Omental fat pad (tissue), 4 donors: Measurements from ENCODE around the gene BCAS1. TPM values are rescaled to one million over a fixed set of nuclear protein-coding genes. Genes with fewer than 3 reads are reported as not detected.

Experiments used
- ATAC-seq: fragments of 150-250 bp; one replicate; pipeline ENCODE4 v1.9.1; 2016; ENCODE audit warnings: mild to moderate bottlenecking, moderate library complexity; ENCODE audit not compliant: low FRiP score
- DNase-seq: peaks from one replicate; pipeline ENCODE4 v3.0.0-alpha.2; 2019; ENCODE audit warnings: low spot score
- total RNA-seq, 4 donors: library from RNA; depleted of rRNA; stranded (reverse); fragments of >200 nt; gene quantifications; one replicate each; pipeline ENCODE4 v1.1.0, GENCODE V29; 2016
- TF ChIP-seq, protein P1 (sequence below), 3 donors: fragments of 450-650 bp; IDR thresholded peaks; one replicate each; pipeline ENCODE4 v1.5.1; 2016 to 2017; ENCODE audit warnings: antibody characterized with exemption in 3 of 3, mild to moderate bottlenecking in 3 of 3, moderate library complexity in 2 of 3

The BCAS1 gene
- total RNA-seq, 4 donors from 2014 or later, result 0.50 to 2.2 (median 0.56) TPM; not detected in 1

DNA sequence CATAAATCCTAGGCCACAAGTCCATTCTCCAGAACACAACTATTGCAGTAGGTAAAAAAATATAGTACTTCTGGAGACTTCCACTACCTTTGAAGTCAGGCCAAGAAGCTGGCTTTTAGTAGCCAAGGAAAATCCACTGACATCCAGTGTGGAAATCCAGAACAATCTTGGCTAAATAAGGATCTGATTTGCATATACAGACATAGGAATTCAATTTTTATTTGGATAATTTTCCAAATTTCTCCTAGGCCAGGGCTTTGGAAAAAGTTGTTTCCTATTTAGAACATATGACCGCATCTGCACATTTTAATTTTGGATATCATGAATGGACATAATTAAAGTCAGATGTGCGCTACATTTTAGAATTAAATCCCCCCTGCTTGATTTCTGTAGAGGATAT is 100.2 kb downstream of the BCAS1 start:
- DNase-seq (no peak), ATAC-seq (no peak)
- TF ChIP-seq, protein P1, sequence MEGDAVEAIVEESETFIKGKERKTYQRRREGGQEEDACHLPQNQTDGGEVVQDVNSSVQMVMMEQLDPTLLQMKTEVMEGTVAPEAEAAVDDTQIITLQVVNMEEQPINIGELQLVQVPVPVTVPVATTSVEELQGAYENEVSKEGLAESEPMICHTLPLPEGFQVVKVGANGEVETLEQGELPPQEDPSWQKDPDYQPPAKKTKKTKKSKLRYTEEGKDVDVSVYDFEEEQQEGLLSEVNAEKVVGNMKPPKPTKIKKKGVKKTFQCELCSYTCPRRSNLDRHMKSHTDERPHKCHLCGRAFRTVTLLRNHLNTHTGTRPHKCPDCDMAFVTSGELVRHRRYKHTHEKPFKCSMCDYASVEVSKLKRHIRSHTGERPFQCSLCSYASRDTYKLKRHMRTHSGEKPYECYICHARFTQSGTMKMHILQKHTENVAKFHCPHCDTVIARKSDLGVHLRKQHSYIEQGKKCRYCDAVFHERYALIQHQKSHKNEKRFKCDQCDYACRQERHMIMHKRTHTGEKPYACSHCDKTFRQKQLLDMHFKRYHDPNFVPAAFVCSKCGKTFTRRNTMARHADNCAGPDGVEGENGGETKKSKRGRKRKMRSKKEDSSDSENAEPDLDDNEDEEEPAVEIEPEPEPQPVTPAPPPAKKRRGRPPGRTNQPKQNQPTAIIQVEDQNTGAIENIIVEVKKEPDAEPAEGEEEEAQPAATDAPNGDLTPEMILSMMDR (IDR thresholded peaks at IDR 0.05), result no peak

DNA sequence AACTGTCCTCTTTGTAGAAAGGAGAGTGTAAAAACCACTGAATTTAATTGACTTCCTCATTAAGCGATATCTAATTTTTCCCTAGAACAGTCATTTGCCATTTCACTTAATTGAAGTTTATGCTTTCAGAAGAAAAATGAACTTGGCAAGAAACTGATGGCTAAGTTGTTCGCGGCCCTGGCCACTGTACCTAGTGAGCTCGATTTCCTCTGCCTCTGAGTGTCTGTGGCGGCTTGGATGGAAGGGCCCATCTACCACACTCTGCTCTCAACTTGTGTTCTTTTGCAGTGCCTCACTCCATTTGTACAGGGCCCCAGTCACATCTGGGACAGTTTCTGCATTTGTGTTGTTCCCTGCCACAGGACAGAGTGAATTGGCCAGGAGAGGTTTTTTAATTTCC is 102.9 kb downstream of the BCAS1 start:
- DNase-seq (no peak), ATAC-seq (no peak)
- TF ChIP-seq, protein P1 (IDR thresholded peaks at IDR 0.05), result no peak

DNA sequence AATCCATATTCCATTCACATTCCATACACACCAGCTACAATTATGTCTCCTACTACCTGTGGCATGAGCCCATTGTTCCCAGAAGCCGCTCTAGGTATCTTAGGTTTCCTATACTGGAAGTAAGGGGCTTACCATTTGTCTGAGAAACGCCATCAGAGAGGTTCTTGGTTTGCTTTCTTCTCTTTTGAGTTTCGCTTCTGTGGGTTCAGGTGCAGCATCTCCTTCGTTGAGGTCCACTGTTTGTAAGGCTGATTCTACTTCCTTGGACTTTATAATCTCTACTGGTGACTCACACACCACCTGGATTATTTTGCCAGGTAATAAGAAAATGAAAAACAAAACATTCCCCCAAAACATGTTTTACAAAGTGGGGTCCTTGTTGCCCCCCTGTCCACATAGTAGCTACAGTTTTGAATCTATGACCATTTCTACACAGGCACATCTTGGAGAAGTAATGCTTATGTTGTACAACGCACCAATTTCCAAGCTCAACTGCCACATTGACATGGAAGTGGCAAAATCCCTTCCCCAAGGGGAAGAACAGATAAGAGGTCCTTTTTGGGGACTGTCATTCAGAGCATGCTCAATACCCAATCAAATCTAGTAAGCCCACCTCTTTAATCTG is 103.5 kb downstream of the BCAS1 start:
- DNase-seq (no peak), ATAC-seq (no peak)
- TF ChIP-seq, protein P1 (IDR thresholded peaks at IDR 0.05), result no peak

DNA sequence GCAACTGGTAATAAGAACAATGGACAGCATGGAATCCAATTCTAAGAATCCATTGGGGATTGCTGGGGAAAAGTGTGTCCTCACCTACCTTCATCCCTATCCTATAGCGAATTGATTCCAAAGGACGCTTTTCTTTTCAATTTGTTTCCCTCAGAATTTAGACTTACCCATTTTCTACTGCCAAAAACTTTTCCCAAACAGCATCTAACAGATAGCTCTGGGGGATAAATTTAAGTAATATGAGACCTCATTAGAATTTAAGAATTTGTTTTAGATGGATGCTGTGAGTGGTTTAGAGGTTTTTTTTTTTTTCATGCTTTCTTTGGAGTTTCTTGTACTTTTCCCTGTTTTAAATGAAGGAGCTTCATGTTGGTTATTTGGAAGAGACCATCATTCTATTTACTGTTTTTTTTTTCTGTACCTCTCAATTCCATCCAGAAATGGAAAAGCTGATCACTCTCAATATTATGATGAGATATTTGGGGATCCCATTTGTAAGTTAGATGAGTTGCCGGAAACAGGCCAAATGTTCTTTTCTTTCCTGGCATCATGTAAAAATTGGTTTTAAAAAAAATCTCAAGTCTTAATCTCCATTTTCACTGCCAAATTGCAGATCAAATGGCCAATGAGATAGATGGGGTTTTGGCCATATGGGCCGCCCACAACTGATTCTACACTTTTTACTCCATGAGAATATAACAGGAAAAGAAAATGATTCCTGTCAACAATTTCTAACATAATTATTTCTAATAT is 105.7 kb downstream of the BCAS1 start:
- TF ChIP-seq, protein P1 (IDR thresholded peaks at IDR 0.05), result no peak
- DNase-seq (no peak), ATAC-seq (no peak)

DNA sequence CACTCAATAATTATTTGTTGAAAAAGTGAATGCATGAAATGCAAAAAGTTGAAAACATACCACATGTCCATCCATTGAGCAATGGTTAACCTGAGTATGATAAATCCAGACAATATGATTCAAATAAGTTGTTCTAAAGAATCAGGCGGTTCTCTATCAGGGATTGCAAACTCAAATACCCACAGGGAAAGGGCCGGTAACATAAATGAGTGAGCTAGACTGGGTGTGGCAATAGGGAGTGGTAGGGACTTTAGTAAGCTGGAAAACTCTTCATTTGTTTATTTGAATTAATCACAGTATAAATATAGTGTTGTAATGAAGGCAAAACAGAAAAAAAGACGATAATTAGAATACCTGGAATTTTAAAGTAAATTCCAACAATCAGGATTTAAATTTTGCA is 106.3 kb downstream of the BCAS1 start:
- DNase-seq (no peak), ATAC-seq (no peak)
- TF ChIP-seq, protein P1 (IDR thresholded peaks at IDR 0.05), result no peak

DNA sequence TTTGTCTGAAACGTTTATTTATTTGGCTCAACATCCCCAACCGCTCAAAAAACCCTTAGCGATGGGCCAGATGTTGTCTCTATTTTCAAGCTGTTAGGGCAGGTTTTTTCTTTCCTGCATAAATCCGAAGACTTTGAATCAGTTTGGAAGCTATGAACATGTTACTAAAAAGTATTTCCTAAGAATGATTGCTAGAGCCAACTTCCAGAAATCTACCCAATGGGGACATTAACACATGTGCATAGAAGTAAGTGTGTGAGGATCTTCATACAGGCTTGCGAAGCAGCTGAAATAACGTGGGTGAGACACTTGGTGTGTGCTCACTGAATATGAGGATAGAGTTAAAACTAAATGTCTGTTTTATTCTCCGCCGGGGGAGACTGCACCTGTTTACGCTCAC is 106.8 kb downstream of the BCAS1 start:
- TF ChIP-seq, protein P1 (IDR thresholded peaks at IDR 0.05), result no peak
- ATAC-seq, result no peak
- no peak for DNase-seq

DNA sequence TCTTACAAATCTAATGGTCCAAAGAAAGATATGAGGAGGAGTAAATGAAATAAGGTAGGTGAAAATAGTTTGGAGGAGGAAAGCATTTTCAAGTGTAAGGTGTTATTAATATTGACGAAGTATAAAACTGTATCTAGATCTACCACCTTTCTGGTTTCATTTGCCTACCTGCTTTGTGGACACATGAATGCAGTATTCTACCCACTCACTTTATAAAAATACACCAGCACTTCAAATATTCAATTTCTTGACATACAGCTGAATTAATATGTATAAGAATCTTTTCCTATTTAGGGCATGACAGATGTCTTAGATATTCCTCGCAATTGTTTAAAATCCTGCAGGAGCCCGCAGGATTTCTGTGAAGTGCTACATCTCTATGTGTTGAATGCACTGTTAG is 108.0 kb downstream of the BCAS1 start:
- DNase-seq (no peak), ATAC-seq (no peak)
- TF ChIP-seq, protein P1 (IDR thresholded peaks at IDR 0.05), result no peak
